ENCODE results near the gene PPP2R3B.

The PPP2R3B gene

DNA sequence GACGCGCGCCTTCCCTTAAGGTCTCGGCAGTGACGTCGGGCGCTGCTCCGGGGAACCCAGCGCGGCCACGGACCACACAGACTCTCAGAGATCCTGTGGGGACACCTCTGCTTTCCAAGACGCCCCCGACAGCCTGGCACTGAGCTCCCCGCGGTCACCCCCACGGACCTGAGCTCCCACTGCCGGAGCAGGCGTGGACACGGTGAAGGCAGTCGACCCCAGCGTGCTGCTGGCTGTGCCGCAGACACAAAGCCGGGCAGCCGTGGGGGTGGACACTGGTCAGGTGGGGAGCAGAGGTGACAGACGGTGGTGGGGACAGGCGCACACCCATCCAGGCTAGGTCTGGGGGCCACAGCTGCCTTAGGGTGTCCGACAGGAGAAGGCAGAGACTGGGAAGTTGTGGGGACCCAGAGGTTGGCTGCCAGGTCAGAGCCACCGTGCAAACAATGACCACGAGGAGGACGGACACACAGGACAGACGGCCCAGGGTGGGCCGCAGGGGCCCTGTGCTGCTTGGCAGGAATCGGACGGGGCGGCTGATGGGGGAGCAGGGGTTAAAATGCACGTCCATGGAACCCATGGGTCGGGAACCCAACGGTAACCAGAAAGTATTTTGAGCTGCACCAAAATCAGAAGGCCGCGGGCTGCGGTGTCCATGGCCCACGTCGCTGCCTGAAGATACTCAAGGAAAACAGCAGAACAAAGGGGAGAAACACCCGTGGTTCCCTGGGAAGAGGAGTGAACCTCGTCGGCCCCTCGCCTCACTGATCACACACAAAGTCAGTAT, 51.5 kb downstream of the PPP2R3B start:
- Histone ChIP-seq H3K9me3 (no peaks in the 10 kb centered on the region), H3K27ac (no peak overlapping the region), H3K36me3 (peaks cover 0 to 55% (median 25%) of the 10 kb centered on the region in 3 donors), H3K4me3 (no peak overlapping the region), H3K27me3 (peaks cover 0 to 22% of the 10 kb centered on the region in 2 donors), H3K4me1 (peaks cover 0 to 13% (median 12%) of the 10 kb centered on the region in 4 donors)
- no peak for DNase-seq
- TF ChIP-seq, protein P1, sequence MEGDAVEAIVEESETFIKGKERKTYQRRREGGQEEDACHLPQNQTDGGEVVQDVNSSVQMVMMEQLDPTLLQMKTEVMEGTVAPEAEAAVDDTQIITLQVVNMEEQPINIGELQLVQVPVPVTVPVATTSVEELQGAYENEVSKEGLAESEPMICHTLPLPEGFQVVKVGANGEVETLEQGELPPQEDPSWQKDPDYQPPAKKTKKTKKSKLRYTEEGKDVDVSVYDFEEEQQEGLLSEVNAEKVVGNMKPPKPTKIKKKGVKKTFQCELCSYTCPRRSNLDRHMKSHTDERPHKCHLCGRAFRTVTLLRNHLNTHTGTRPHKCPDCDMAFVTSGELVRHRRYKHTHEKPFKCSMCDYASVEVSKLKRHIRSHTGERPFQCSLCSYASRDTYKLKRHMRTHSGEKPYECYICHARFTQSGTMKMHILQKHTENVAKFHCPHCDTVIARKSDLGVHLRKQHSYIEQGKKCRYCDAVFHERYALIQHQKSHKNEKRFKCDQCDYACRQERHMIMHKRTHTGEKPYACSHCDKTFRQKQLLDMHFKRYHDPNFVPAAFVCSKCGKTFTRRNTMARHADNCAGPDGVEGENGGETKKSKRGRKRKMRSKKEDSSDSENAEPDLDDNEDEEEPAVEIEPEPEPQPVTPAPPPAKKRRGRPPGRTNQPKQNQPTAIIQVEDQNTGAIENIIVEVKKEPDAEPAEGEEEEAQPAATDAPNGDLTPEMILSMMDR (IDR thresholded peaks at IDR 0.05), result no peak
- intact Hi-C loops (cut with DNase I; ENCODE audit: low total_unique reads), result no loop called here

GRCh38 chrX:334331-334891, 52.3 kb downstream of the PPP2R3B start:
- H3K4me3 ChIP-seq, result no peak overlapping the region
- TF ChIP-seq, protein P1 (IDR thresholded peaks at IDR 0.05), result no peak
- intact Hi-C loops (cut with DNase I; ENCODE audit: low total_unique reads), result no loop called here
- H3K9me3 ChIP-seq, result no peaks in the 10 kb centered on the region
- peaks cover 0 to 13% (median 12%) of the 10 kb centered on the region in 4 donors for H3K4me1 ChIP-seq
- DNase-seq, result no peak
- H3K27me3 ChIP-seq, result peaks cover 0 to 25% of the 10 kb centered on the region in 2 donors
- H3K27ac ChIP-seq, result no peak overlapping the region
- peaks cover 0 to 55% (median 25%) of the 10 kb centered on the region in 3 donors for H3K36me3 ChIP-seq

- intact Hi-C loops (cut with DNase I; ENCODE audit: low total_unique reads), result no loop called here
- no peak overlapping the region for H3K4me3 ChIP-seq
- H3K36me3 ChIP-seq, result peaks cover 0 to 52% (median 21%) of the 10 kb centered on the region in 3 donors
- peaks cover 0 to 25% of the 10 kb centered on the region in 2 donors for H3K27me3 ChIP-seq
- no peaks in the 10 kb centered on the region for H3K9me3 ChIP-seq
- H3K4me1 ChIP-seq, result peaks cover 0 to 13% (median 12%) of the 10 kb centered on the region in 4 donors
- TF ChIP-seq, protein P1 (IDR thresholded peaks at IDR 0.05), result no peak
- no peak overlapping the region for H3K27ac ChIP-seq
- no peak for DNase-seq
These were observed 52.9 kb downstream of the PPP2R3B start for GRCh38 chrX:333611-334311.

DNA sequence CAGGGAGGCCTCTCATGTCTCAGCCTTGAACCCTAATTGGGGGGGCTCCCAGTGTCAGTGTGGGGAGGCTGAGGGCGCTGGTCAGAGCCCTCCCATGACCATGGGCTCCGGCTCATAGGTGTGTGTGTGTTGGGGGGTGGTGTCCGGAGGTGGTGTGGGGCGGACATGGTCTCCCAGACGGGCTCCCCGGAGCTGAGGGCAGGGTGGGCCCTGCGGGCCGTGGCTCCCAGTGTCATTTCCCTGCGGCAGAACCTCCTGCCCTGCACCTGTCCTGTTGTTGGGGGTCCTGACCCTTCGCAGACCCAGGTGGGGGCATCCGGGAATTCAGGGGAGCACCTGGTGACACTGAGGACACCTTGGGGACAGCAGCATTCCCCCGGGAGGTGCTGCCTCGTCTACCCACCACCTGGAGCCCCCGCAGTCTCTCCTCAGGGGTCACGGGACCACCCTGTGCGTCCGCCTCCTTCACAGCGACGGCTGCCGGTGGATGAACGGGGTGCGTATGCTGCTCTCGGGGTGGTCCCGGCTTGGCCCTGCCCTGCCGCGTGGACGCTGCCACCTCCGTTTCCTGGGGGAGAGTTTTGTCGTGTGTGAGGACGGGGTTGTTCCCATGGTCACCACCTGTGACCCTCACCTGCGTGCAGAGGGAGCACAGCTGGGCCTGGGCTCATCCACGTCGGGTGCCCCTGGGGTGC, 53.6 kb downstream of the PPP2R3B start:
- intact Hi-C loops (cut with DNase I; ENCODE audit: low total_unique reads), result no loop called here
- Histone ChIP-seq H3K9me3 (no peaks in the 10 kb centered on the region), H3K27ac (no peak overlapping the region), H3K4me3 (no peak overlapping the region), H3K36me3 (peaks cover 0 to 45% (median 18%) of the 10 kb centered on the region in 3 donors), H3K4me1 (peaks cover 0 to 13% (median 12%) of the 10 kb centered on the region in 4 donors), H3K27me3 (peaks cover 0 to 25% of the 10 kb centered on the region in 2 donors)
- TF ChIP-seq, protein P1 (IDR thresholded peaks at IDR 0.05), result no peak
- DNase-seq, result no peak

DNA sequence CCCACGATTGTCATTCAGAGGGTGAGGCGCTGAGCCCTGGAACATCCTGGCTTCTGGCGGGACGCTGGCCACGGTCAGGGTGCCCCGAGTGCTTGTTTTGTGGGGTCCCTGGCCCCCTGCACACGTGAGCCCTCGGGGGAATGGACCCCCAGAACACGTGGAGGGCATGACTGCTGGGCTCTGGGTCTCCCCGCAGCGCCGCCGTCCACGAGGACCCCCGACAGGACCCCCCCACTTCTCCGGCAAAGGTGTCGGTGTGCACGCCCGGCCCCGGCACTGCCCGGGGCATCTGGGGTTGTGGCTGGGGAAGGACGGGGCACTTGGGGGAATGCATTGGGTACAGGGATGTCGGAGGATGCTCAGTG, 54.2 kb downstream of the PPP2R3B start:
- H3K4me3 ChIP-seq, result no peak overlapping the region
- TF ChIP-seq, protein P1 (IDR thresholded peaks at IDR 0.05), result no peak
- H3K9me3 ChIP-seq, result no peaks in the 10 kb centered on the region
- no peak overlapping the region for H3K27ac ChIP-seq
- H3K27me3 ChIP-seq, result peaks cover 0 to 29% of the 10 kb centered on the region in 2 donors
- DNase-seq, result no peak
- H3K36me3 ChIP-seq, result peaks cover 0 to 39% (median 18%) of the 10 kb centered on the region in 3 donors
- intact Hi-C loops (cut with DNase I; ENCODE audit: low total_unique reads), result no loop called here
- peaks cover 0 to 13% (median 12%) of the 10 kb centered on the region in 4 donors for H3K4me1 ChIP-seq

Measured in tibial artery (tissue), 4 donors.